ENCODE data around the gene IKBKE. TPM values are rescaled to one million over a fixed set of nuclear protein-coding genes. Genes with fewer than 3 reads are reported as not detected.

The IKBKE gene
- total and polyA plus RNA-seq, 2 experiments from 2014 or later = 24.7 to 27.0 TPM

DNA sequence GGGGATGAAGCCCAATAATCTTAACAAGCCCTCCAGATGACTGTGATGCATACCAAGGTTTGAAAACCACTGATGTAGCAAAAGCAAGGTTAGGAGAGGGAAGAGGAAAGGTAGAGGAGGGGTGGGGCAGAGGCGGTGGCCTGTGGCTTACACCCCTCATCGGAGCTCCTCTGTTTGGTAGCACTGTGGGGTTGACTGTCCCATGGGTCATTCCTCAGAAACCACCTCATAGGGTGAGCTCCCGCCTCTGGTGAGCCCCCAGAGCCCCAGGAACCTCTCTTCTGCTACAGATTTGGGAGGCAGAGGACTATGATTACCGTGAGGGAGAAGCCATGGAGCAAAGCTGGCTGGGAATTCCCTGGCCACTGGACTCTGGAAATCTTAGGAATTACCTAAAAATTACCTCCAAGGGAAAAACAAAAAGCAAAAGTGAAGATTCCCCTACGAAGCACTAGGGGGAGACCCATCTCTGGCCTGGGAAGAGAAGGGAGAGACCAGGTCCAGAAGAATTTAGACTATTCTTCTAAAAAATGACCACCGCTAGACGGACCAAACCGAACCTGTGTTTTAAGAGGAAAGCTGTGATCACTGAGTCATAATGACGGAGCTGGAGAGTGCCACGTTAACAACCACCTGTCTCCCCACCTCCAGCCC, 35.6 kb downstream of the IKBKE start:
- no peaks in the 10 kb centered on the region for H3K9me3 ChIP-seq (ENCODE audit: low read depth)
- no peak overlapping the region for H3K27ac ChIP-seq
- DNase-seq (ENCODE audit: low read depth in 1 of 2, low spot score in 1 of 2) = peak in 1 of 2 donors; percentile 68
- H3K4me1 ChIP-seq (ENCODE audit: low read depth) = peaks cover 17% of the 10 kb centered on the region
- H3K4me3 ChIP-seq = no peak overlapping the region
- H3K36me3 ChIP-seq = no peaks in the 10 kb centered on the region
- TF ChIP-seq, protein P1, sequence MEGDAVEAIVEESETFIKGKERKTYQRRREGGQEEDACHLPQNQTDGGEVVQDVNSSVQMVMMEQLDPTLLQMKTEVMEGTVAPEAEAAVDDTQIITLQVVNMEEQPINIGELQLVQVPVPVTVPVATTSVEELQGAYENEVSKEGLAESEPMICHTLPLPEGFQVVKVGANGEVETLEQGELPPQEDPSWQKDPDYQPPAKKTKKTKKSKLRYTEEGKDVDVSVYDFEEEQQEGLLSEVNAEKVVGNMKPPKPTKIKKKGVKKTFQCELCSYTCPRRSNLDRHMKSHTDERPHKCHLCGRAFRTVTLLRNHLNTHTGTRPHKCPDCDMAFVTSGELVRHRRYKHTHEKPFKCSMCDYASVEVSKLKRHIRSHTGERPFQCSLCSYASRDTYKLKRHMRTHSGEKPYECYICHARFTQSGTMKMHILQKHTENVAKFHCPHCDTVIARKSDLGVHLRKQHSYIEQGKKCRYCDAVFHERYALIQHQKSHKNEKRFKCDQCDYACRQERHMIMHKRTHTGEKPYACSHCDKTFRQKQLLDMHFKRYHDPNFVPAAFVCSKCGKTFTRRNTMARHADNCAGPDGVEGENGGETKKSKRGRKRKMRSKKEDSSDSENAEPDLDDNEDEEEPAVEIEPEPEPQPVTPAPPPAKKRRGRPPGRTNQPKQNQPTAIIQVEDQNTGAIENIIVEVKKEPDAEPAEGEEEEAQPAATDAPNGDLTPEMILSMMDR (IDR thresholded peaks at IDR 0.05; ENCODE audit: low read depth, low read length) = peak; percentile 79
- H3K27me3 ChIP-seq = no peaks in the 10 kb centered on the region

DNA sequence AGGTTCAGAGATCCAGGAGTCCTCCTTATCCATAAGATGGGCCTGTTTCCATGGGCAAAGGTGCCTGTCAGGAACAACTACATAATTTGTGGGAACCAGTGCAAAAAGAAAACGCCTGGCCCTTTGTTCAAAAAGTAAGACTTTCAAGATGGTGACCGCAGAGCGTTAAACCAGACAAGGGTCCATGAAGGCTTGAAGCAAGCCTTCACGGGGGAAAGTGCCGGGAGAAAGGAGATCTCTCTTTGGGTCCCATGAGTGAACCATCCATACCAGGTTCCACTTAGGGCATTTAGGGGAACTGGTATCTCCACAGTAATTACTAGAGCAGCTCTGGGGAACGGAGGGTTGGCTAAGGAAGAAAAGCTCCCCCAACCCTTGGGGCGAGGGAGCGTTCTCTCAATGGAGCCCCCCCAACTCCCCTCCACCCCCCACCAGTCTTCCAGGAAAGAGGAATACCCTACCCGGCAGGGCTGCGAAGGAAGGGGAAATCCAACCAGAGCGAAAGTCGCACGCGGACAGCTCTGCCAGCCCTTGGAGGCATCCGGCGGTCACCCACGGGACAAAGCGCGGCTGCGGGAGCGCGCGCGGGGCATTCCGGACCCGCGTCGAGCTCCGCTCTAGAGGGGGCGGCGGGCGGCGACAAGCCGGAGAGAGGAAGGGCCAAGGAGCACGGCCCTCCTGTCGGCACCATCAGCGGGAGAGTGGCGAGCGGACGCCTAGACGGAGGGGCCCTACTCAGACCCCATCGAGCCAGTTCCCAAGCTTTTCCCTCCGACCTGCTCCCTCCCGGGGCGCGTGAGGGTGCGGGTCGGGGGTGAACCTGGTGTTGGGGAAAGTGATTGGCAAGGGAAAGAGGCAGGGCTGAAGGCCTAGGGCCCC, 36.4 kb downstream of the IKBKE start:
- TF ChIP-seq, protein P1 (IDR thresholded peaks at IDR 0.05; ENCODE audit: low read depth, low read length) = no peak
- Histone ChIP-seq H3K9me3 (ENCODE audit: low read depth) (no peaks in the 10 kb centered on the region), H3K27me3 (no peaks in the 10 kb centered on the region), H3K27ac (no peak overlapping the region), H3K36me3 (no peaks in the 10 kb centered on the region), H3K4me3 (peak overlapping the region; percentile 67), H3K4me1 (ENCODE audit: low read depth) (peaks cover 14% of the 10 kb centered on the region)
- peak; percentile 13 to 54 for DNase-seq (ENCODE audit: low read depth in 1 of 2, low spot score in 1 of 2)

DNA sequence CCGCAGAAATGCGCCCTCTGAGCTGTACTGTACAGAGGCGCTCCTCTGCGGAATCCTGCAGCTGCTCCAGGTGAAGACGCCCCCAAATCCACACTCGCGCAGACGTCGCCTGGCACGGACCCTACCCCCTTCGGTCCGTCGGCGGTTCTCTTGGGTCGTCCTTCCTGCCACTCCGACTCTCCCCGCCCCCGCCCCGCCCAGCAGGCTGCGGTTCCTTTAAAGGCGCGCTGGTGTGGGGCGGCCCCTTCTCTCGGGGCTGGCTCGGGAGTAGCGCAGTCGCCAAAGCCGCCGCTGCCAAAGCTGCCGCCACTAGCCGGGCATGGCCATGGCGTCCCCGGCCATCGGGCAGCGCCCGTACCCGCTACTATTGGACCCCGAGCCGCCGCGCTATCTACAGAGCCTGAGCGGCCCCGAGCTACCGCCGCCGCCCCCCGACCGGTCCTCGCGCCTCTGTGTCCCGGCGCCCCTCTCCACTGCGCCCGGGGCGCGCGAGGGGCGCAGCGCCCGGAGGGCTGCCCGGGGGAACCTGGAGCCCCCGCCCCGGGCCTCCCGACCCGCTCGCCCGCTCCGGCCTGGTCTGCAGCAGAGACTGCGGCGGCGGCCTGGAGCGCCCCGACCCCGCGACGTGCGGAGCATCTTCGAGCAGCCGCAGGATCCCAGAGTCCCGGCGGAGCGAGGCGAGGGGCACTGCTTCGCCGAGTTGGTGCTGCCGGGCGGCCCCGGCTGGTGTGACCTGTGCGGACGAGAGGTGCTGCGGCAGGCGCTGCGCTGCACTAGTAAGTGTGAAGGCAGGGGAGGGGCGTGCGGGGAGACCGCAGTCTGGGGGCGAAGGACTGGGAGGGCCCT, 37.2 kb downstream of the IKBKE start, which contains the start of gene RASSF5:
TSS of gene RASSF5 (plus strand) at position 248 of the 846 bp plus-strand sequence. CDS start at position 320, 72 bp downstream.
- peak; percentile 79 to 84 for DNase-seq (ENCODE audit: low read depth in 1 of 2, low spot score in 1 of 2)
- Histone ChIP-seq H3K27me3 (no peaks in the 10 kb centered on the region), H3K4me3 (peak within 1 kb of the TSS; percentile 67), H3K36me3 (no peaks in the 10 kb centered on the region), H3K4me1 (ENCODE audit: low read depth) (peaks cover 18% of the 10 kb centered on the region), H3K27ac (no peak within 1 kb of the TSS), H3K9me3 (ENCODE audit: low read depth) (no peaks in the 10 kb centered on the region)
- TF ChIP-seq, protein P1 (IDR thresholded peaks at IDR 0.05; ENCODE audit: low read depth, low read length) = no peak

DNA sequence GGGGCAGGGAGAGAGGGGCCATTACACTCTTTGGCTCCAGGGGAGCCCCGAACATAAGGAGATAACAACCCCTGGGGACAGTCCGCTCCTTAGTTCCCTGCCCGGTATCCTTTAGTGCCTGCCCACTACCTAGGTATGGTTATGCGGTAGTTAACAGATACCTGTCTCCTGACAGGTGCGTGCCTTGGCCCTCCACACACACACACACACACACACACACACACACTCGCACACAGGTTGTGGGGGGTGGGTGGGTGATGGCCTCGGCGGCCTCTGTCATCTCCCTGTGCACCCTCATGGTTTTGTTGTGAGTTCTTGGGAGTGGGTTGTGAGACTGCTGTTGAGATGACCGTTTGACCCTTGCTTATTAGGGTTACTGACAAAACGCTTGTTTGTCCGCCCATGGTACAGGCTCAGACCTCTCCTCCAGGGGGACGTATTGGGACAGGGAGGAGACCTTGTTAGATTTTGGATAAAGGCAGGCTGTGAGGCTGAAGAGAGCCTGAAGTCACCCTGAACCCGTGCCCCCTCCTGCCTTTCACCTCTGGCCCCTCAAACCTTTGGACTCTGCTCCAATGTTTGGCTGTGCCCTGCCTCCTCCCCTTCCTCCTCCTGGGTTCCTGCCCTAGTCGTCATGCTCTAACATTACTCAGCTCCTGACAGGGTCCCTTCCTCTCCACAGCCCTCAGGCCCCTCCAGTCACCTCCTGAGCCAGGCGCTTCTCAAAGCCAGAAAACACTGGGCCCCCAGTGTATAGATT, 38.0 kb downstream of the IKBKE start:
- DNase-seq (ENCODE audit: low read depth in 1 of 2, low spot score in 1 of 2) = no peak
- H3K9me3 ChIP-seq (ENCODE audit: low read depth) = no peaks in the 10 kb centered on the region
- no peaks in the 10 kb centered on the region for H3K27me3 ChIP-seq
- H3K4me3 ChIP-seq = peak overlapping the region; percentile 67
- TF ChIP-seq, protein P1 (IDR thresholded peaks at IDR 0.05; ENCODE audit: low read depth, low read length) = no peak
- no peak overlapping the region for H3K27ac ChIP-seq
- H3K4me1 ChIP-seq (ENCODE audit: low read depth) = peaks cover 22% of the 10 kb centered on the region
- H3K36me3 ChIP-seq = no peaks in the 10 kb centered on the region
